ENCODE data around the gene JTB.

DNA sequence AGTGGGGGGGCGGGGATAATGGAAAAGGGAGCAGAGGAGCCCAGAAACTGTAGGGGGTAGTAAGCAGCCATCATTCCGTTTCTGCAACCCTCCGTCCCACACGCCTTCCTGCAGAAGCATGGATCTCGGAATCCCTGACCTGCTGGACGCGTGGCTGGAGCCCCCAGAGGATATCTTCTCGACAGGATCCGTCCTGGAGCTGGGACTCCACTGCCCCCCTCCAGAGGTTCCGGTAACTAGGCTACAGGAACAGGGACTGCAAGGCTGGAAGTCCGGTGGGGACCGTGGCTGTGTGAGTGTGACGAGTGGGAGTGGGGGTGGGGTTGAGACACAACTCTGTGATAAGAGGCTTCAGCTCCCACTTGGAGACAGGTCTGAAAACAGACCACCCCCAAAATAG is 9.1 kb downstream of the JTB start:
- TF ChIP-seq TCF12 (IDR thresholded peaks at IDR 0.05; ENCODE audit: low read depth) (no peak), MAX (IDR thresholded peaks at IDR 0.05) (no peak), REST (IDR thresholded peaks at IDR 0.05; ENCODE audit: low read depth) (no peak), CREB1 (IDR thresholded peaks at IDR 0.05; ENCODE audit: low read depth) (no peak), TEAD4 (IDR thresholded peaks at IDR 0.05) (no peak), EP300 (IDR thresholded peaks at IDR 0.05; ENCODE audit: borderline replicate concordance) (no peak), YY1 (IDR thresholded peaks at IDR 0.05; ENCODE audit: low read depth) (no peak)
